GM19238 (cell line): ENCODE measurements around the gene HYDIN.

Experiments
- DNase-seq: peaks from one replicate; pipeline ENCODE4 v3.0.0; 2011; ENCODE audit warnings: low spot score; ENCODE audit not compliant: insufficient read length

The HYDIN gene

GRCh38 chr16:70767377-70768202 is 462.9 kb downstream of the HYDIN start:
- DNase-seq, result no peak

DNA sequence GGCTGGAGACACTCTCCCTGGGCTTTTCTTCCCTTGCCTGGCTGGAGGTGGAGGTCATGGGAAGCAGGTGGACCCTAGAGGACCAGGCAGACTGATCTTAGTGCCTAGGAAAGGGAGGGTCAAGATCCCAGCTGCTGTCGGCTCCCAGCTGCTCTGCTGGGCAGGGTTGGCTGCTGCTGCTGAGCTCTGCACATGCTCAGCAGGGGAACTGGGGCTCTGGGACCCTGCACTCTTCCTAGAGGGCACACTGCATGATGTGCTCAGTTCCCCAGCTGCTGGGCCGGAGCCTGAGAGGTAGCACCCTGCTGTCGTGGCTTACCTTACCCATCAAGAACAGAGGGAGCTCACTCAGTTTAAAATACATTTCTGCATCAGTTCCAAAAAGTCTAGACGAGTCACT is 463.9 kb downstream of the HYDIN start:
- DNase-seq, result no peak

DNA sequence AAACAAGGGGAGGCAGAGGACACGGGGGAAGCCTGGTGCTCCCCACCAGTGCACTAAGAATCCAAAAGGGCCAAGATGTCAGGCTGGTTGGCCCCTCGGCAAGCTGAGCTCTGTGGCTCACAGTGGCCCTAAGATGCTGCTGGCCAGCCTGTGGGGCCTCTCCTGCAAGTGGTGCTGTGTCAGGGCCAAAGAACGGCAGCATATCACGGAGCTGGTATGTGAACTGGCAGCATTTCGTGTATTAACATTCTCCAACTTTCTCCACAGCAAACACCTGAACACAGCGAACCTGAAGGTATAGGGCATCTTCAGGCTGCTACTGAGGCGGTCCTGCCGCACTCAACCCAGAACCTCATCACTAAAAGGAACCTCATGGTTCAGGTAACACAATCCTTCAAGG is 464.3 kb downstream of the HYDIN start:
- no peak for DNase-seq

DNA sequence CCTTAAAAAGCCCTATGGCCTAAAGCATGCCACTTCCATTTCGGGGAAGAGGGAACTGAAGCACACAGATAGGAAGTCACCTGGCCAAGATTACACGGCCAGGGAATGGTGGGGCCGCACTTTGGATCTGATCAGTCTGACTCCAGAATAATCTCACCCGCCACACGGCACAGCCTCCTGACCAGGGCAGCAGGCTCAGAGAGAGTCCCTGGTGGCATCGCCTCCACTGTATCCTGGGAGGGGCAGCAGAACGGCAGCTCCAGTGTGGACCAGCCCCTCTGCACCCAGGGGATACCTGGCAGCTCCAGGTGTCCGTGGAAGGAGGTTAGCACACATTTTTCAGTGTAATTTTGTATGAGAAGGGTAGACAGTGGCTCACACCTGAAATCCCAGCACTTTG is 465.0 kb downstream of the HYDIN start:
- no peak for DNase-seq

- no peak for DNase-seq
Observed at GRCh38 chr16:70764632-70765031, 465.9 kb downstream of the HYDIN start.

DNA sequence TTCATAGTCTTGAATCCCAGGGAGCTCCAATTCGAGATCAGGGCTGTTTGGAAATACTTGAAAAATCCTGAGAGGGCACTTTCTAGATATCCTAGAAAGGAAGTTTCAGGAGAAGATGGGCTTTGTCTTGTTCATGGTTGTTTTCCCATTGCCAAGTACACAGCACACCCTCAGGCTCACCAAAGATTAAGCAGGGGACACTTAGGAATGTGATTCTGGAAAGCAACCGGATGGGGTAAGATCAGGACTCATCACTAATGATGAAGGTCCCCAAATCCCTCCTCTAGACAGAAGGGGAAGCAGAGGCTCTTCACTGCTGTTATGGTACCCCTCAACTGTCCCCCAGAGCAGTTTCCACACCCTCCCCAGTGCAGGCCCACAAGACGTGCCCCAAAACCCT is 470.3 kb downstream of the HYDIN start:
- no peak for DNase-seq

DNA sequence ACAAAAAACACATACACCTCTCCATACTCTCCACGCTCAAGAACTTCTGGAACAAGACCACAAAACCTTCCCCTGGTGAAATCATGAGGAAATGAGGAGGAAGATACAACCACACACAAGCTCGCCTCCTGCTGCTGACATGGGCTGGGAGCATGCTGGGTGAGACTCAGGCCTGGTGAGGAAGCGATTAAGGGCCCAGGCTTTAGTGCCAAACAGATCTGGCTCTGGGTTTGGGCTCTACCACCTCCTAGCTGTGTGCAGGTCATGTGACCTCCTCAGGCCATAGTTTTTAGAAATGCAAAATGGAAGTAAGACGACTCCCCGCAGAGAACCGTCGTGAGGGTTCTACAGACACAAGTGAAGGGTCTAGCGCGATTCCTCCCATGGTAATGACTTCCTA is 470.9 kb downstream of the HYDIN start:
- no peak for DNase-seq

GRCh38 chr16:70758786-70759185 is 471.7 kb downstream of the HYDIN start:
- no peak for DNase-seq
